CD4-positive, alpha-beta T cell treated with Interleukin-6 at 100 ng/mL for 8 hours (primary cell): ENCODE data around the gene DNAH14.
A peak's percentile ranks its signal among the peaks of the same experiment; 100 is the strongest.

ENCODE experiments used
- DNase-seq: peaks from one replicate; pipeline ENCODE4 v3.0.0-alpha.2; 2020; ENCODE audit warnings: mixed read lengths, low spot score

The DNAH14 gene

DNA sequence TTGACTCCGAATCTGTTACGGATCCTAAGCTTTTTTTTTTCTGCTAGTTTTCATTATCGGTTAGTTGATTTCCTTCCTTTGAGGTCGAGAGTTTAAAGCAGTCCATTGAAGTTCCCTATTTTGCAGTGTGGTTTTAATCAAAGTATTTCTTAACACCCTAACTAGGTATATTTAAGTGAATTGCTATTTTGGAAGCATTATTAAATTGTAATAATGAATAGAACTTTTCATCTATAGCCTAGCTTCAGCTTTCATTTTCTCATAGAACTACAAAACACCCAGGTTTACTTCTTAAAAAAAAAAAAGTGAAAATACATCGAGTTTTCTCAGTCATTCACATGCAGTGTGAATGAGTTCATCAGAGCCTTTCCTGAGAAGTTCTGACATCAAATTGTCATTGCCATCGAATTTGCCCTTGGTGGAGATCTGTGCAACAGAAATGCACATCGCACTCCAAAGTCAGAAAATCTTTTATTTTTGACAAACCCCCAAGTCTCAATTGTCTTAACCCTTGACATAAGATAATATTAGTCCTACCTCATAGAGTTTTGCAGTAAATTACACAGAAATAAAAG is 499.5 kb downstream of the DNAH14 start:
- DNase-seq, result no peak

DNA sequence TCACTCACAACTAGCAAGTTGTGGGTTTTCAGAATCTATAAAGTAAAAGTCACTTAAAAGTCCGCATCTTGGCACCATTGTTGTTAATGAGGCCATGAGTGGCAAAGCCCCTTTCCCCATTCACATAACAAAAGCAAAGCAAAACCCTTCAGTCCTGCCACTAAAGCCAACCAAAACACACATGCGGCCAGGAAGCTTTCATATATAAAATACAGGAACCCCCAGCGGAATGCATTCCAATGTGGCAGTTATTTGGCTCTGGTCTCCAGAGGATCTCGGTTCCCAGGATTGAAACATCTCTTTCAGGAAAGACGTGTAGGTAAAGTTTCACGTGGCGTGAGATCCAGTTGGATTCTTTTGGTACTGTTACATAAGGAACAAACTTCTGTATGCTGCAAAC is 500.8 kb downstream of the DNAH14 start:
- no peak for DNase-seq

DNA sequence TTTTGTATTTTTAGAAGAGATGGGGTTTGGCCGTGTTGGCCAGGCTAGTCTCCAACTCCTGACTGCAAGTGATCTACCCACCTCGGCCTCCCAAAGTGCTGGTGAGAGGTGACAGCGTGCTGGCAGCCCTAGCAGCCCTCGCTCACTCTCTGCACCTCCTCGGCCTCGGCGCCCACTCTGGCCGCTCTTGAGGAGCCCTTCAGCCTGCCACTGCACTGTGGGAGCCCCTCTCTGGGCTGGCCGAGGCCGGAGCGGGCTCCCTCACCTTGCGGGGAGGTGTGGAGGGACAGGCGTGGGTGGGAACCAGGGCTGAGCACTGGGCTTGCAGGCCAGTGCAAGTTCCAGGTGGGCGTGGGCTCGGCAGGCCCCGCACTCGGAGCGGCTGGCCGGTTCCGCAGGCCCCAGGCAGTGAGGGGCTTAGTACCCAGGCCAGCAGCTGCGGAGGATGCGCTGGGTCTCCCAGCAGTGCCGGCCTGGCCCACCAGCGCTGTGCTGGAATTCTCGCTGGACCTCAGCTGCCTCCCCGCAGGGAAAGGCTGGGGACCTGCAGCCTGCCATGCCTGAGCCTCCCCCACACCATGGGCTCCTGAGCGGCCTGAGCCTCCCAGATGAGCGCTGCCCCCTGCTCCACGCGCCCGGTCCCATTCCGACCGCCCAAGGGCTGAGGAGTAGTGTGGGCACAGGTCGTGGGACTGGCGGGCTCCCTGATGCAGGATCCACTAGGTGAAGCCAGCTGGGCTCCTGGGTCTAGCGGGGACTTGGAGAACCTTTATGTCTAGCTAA is 501.8 kb downstream of the DNAH14 start:
- no peak for DNase-seq

DNA sequence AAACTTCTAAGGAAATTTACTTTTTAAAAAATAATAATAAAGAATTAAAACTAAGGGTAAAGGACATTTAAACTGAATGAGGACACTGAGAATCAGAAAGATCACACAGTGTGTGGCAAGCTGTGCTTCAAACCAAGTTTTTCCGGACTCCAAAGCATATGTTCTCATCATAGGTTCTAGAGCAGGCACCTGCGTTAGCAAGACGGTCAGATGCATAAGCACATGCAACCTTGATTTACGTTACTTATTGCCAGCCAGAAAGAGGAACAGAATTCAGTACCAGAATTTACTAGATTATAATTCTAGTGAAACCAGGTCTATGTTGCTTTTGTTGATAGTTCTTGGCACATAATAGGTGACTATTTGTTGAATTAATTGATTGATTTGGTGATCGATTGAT is 504.6 kb downstream of the DNAH14 start:
- no peak for DNase-seq

DNA sequence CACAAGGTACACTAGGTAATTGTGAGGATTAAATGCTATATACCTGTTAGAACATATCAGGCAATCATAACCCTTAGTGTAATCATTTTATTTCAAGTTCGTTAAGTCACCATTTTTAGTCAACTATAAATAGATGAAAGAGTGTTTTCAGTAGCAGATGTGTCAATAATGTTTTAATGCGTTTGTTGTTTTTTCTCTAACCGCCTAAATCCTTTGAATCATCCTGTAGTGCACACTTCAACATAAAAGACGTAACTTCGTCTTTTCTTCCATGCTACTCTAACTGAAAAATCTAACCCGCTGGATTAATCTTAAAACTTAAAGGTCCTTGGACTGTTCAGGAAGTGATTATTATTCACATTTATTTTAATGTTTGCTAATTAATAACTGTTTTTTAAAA is 505.6 kb downstream of the DNAH14 start:
- no peak for DNase-seq

DNA sequence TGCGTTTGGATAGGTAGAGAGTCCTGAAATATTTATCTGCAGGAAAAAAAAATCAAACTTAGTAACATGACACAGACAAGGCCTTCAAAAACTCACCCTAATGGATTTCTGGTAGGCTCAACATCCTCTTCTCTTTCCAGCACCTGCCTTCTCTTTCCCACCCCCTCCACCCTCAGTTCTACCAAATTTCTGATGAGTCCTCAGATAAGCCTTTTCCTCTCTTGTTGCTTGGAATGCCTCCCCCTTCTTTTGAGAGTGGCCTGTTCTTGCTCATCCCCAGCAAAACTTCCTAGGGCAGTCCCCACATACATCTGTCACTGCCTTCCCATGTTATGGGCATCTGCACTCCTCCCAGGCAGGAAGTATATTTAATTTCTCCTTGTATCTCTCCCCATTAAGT is 506.0 kb downstream of the DNAH14 start:
- no peak for DNase-seq

DNA sequence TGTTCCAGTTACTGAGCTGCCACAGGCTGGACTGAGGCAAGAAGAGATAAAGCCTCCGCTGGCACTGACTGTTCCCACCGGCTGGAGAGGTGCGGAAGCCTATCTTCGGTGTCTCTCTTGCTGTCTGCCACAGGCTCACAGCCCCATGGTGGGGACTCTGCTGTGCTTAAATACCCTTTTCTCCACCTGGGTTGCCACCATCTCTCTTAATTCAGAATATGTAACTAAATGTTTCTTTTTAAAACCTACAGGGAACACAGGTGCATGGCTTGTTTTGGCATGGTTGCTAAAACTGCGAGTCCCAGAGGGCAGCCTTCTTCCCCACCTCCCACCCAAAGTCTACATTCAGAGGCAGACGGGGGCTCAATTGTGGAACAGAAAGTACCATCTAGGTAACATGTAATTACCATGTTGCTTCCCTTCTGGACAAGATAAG is 506.5 kb downstream of the DNAH14 start:
- DNase-seq, result no peak

DNA sequence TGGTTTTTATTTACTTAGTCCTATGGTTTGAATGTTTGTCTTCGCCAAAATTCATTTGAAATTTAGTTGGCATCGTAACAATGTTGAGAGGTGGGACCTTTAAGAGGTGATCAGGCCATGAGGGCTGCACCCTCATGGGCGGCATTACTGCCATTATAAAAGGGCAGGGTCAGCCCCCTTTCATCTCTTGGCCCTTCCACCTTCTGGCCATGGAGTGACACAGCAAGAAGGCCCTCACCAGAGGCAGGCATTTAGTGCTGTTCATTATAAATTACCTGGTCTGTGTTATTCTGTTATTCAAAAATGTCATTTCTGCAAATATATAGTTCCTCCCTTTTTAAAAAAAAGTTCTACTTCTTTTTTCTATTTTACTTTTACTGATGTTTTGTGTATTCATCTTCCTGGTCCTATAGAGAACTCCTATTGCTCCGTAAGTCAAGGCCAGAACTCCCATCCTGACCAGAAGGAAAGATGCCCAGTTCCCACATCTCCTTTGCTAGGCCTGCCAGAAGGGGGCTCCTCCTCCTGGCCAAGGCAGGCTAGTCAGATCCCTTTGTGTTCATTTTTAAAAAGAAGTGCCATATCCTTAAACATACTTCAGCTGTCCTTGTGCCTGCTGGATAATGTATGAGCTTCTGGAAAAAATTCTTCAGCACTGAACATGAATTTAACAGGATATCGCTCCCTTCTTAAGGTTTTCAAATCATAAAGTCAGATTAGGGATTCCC is 508.4 kb downstream of the DNAH14 start:
- no peak for DNase-seq

DNA sequence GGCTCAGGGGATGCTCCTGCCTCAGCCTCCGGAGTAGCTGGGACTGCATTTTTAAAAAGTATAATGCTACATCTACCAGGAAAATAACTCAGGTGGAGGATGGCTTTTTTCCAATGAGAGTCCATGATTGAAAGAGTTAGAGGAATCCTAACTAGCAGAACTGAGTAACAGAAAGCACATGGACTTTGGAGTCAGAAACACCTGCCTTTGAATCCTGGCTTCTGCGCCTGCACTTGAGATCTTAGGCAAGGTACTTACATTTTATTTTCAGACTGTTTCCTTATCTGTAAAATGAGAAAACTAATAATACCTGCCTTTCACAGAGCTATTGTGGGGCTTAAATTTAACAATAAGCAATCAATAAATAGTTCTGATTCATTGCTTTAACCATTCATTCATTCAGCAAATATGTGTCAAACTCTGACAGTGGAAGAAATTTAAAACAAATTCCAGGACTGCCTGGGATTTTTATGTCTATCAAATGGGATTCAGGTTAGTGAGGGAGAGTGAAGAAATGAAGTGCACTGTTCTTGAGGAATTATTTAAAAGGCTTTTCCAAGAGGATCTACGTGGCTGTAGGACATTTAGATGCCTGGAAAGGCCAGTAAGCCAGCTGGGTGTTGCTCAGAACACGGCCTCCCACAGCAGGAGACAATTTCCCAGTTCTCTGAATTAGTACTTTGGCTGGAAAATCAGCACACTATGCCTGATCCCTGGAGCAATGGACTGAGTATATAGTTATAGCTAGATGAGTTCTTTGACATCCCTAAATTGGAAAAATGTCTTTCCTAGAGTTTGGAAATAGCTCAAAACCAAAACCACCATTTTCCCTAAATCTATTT is 511.1 kb downstream of the DNAH14 start:
- DNase-seq, result no peak

DNA sequence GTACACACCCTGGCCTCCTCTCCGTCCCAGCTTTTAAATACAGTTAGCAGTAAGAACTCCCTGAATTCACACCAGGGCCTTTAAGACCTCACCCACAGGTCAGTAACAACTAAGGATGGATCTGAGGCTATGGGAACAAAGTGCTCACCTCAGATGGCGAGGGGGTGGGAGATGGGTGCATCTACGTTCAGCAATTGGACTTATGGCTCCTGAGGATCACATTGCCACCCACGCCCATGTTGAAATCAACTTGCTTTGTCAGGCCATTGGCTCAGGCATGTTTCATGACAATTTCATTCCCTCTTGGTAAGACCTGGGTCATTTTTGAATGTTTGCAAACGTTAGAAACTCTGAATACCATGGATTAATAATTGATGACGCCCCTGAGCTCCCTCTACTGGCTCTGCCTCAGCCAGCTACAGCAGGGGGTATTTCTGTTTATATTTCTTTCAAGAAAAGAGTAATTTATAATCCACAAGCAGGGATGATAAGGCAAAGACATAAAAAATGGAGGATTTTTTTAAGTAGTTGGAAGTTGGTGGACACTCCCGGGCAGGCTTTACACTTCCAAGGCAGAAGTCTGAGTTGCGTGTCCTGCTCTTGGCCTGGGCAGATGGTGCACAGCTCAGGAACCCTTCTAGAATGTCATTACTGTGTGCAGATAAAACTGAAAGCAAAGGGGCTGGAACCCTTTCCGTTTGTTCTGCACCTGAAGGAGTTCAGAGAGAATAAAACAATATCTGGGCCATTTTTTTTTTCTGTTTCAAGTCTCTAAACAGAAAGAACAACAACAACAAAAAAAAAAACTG is 512.0 kb downstream of the DNAH14 start:
- no peak for DNase-seq

DNA sequence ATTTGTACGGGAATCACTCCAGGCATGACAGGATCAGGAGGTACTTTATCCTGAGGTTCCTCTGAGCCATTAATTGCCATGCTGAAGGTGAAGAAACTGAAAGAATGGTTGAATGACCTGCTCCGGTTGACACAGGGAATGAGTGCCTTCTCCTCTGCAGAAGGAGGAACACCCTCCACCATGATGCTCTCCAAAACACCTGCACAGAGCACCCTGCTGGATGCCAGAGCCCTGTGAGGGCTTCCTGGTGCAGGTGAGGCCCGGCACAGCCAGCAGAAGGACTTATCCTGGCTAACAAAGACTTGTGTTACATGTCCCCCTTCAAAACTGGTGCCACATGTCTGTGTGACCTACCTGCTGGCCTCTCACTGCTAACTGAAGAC is 512.6 kb downstream of the DNAH14 start:
- DNase-seq, result no peak

DNA sequence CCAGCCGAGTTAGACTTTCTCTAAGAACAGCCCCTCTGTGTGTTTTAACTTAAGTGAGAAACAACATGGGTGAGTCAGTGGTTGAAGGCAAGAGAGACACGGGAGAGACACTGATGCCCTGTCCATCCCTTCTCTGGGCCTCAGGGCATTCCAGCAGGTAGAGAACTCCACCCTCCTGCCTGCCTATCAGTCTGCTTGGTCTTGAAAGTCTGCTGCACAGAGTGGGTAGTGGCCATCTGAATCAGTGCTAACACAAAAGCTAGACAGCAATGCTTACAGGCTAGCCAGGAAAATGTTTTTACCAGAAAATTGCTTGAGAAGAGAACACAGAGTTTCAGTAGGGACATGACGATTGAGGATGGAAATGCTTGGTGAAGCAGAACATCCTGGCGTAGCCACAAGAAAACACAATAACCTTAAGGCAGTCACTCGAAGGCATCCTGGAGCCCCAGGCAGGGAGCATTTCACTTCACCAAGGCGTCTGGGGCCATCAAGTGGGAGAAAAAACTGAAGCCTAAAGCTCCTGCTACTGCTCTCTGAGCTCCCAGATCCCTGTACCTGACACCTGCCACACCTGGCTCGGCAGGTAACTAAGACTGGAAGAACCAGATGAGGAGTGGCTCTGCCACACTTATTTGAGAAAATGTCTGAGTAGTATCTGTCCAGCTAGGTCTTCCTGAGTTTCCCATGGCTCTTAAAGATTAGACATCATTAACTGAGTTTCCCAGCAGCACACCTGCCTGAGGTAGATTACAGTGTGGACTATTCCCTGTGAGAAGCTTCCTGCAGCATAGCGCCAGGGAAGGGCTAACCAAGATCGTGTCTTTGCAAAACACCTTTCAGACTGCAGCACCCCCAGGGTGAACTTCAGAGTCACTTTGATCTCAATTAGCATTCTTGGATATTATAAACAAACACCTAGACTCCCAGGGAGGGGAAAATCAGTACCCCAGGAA is 516.4 kb downstream of the DNAH14 start:
- peak; percentile 25 for DNase-seq

DNA sequence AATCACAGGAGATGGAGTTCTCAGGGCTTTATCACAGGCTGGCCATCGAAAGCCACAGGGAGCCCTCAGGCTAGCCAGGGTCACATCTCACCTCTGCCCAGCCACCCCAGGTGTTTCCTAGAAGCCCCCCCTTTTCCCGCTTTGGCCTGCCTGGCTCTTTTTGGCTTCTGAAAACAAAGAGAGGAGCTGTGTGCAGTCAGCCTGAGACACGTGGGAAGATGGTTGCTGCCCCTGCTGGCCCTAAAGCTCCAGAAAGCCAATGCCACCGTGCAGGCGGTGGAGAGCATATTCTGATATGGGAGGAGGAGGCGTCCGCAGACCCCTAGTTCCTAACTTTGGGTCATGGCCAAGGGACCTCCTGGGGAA is 517.1 kb downstream of the DNAH14 start:
- DNase-seq, result no peak

DNA sequence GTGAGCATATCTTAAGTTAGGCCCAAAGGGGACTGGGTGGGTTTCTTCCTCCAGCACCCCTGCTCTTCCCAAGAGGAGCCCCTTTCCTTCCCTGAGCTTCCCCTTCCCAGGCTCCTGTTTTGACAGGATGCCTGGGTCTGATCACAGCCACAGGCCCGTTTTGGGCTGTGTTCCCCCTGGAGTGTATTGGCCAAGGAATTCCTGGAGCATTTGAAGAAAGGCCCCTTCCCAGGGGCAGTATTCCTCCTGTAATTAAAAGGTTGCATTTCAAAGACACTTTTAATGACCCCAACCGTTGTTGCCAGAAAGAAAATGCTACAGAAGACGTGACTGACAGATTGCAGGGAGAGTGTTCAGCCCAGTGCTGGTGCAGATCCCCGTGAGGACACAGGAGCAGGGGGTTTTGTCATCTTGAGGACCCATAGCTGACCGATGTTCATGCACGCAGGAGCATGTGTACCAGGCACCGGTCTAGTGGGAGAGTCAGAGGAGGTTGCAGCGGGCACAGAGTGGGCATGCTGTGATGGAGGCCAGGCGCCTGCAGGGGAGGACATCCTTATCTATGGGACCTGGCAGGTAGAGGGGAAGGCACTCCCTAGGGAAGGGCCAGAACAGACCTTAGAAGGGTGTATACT is 517.6 kb downstream of the DNAH14 start:
- DNase-seq, result no peak

DNA sequence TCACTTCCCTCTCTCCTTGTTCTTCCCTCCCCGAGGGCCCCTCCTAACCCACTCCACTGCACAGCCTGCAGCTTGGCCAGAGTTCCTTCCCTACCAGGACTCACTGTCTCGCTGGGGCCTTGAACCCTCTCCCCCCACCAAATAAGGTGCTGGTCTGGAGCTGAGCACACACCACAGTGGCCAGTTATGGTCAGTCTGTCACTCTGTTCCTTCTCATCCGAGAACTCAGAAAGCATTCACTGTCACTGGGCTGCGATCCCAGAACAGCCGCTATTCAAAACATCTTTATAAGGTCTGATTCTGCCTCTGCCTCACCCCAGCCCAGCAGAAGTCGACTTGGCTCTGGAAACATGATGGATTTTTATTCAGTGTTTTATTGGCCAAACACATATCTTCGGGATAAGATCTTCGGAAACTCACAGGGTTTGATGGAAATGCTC is 518.2 kb downstream of the DNAH14 start:
- no peak for DNase-seq

DNA sequence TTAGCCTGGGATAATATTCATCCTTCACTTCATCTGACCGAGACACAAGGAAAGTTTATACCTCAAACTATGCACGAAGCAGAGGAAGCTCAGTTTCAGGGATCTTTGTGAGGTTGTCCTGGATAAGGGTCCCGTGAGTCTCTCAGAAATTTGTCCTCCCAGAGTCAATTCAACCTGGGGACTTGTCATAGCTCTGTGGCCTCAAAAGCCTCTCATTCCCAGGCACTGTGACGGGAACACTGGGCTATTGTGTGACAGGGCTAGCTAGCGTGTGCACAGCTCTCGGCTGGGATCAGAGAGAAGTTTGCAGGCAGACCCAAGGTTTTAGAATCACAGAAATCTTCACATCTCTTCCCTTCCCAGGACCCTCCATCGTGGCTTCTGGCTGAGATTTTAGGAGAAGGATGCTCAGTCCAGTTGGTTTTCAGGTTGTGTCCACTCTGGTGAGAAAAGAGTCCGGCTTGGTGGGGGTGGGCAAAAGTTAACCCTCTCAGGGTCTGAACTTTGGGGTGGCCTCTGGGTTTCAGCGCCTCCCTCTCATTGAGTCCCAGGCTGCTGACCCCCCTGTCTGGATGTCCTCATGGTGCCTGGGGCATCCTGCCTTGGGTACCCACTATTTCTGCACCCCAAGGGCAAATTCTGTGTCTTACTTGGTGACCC is 518.8 kb downstream of the DNAH14 start:
- no peak for DNase-seq
